Stimulated activated memory B cell treated with anti-CD40 and anti-IgM and Interleukin-4, amounts not matched to agents 10 μg/mL and 1 μg/mL and 100 μg/mL, for 72 hours (primary cell): Measurements from ENCODE around the gene CHAT.
A peak's percentile ranks its signal among the peaks of the same experiment; 100 is the strongest.
"Not testable (repeated sequence)": the region's sequence is repeated elsewhere in the genome, so short reads cannot be mapped to it uniquely, and the experiment has no call there.

Source experiments
- ATAC-seq: fragments of 150-1000 bp; cut with Tn5 transposase; 2 replicates; pipeline ENCODE4 v1.10.0; 2021
- H3K27ac Mint-ChIP-seq: one replicate; pipeline ENCODE4 v1.8.0; 2022; ENCODE audit warnings: mild to moderate bottlenecking, mixed read lengths
- H3K27me3 Mint-ChIP-seq: one replicate; pipeline ENCODE4 v1.8.0; 2022; ENCODE audit warnings: mixed read lengths
- H3K36me3 Mint-ChIP-seq: one replicate; pipeline ENCODE4 v1.8.0; 2022; ENCODE audit warnings: mixed read lengths
- H3K4me1 Mint-ChIP-seq: one replicate; pipeline ENCODE4 v1.8.0; 2022; ENCODE audit warnings: mixed read lengths
- H3K4me3 Mint-ChIP-seq: one replicate; pipeline ENCODE4 v1.8.0; 2022; ENCODE audit warnings: mild to moderate bottlenecking, moderate library complexity, mixed read lengths
- H3K9me3 Mint-ChIP-seq: one replicate; pipeline ENCODE4 v1.8.0; 2022; ENCODE audit warnings: mixed read lengths

Gene CHAT

GRCh38 chr10:49662169-49662830 is 48.5 kb downstream of the CHAT start:
- Mint-ChIP-seq H3K4me3 (no peak overlapping the region), H3K27ac (no peak overlapping the region), H3K36me3 (no peaks in the 10 kb centered on the region), H3K9me3 (peaks cover 10% of the 10 kb centered on the region), H3K27me3 (peaks cover 20% of the 10 kb centered on the region), H3K4me1 (no peaks in the 10 kb centered on the region)
- peak; percentile 10 for ATAC-seq

DNA sequence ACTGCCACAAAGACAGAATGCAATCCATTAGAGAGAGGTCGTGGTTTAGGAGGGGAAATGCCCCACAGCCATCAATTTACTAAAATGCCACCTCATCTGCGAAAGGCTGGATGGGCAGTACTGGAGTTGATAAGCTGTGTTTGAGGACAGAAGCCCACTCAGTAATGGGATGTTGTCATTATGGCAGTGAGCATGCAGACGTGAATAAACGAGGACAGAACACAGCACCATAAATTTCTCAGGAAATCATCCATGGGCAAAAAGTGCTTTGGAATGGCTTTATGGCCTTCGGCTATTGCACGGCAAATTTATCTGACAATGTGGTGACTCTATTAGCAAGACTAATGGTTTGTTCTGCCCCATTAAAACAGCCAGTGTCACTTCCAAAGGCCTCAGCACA is 49.8 kb downstream of the CHAT start:
- Mint-ChIP-seq H3K9me3 (peaks cover 10% of the 10 kb centered on the region), H3K27me3 (peaks cover 20% of the 10 kb centered on the region), H3K4me3 (no peak overlapping the region), H3K4me1 (no peaks in the 10 kb centered on the region), H3K36me3 (no peaks in the 10 kb centered on the region), H3K27ac (no peak overlapping the region)
- no peak for ATAC-seq

GRCh38 chr10:49664006-49664841 is 50.4 kb downstream of the CHAT start:
- Mint-ChIP-seq H3K36me3 (no peaks in the 10 kb centered on the region), H3K27ac (no peak overlapping the region), H3K9me3 (peaks cover 4% of the 10 kb centered on the region), H3K4me1 (no peaks in the 10 kb centered on the region), H3K27me3 (peaks cover 20% of the 10 kb centered on the region), H3K4me3 (no peak overlapping the region)
- no peak for ATAC-seq

GRCh38 chr10:49664842-49665355 is 51.1 kb downstream of the CHAT start:
- H3K4me1 Mint-ChIP-seq, result no peaks in the 10 kb centered on the region
- peaks cover 1% of the 10 kb centered on the region for H3K9me3 Mint-ChIP-seq
- H3K36me3 Mint-ChIP-seq, result no peaks in the 10 kb centered on the region
- no peak for ATAC-seq
- H3K27ac Mint-ChIP-seq, result no peak overlapping the region
- peaks cover 20% of the 10 kb centered on the region for H3K27me3 Mint-ChIP-seq
- no peak overlapping the region for H3K4me3 Mint-ChIP-seq

DNA sequence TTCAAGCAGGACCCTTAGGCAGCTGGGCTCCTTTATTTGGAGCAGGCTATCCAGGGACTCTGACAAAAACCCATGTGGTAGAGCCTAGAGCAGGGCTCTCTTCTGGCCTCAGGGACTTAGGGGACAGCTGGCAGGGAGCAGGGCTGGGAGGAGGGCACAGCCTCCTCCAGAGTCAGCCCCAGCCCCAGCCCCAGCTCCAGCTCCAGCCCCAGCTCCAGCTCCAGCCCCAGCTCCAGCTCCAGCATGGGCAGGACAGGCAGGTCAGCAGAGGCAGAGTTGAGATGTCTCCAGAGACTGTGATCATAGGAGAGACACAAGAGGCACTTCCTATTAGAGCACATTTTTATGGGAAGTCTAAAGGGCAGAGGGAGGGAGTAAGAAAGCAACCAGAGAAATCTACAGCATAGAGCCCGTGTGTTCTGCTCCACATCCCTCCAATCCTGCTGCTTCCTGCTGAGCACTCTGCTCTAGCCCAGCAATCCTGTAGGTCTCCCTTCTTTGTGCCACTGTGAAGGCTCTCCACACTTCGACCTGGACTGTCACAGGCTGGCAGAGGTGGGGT is 52.3 kb downstream of the CHAT start:
- no peak for ATAC-seq
- H3K4me3 Mint-ChIP-seq, result no peak overlapping the region
- no peaks in the 10 kb centered on the region for H3K4me1 Mint-ChIP-seq
- H3K27me3 Mint-ChIP-seq, result peaks cover 28% of the 10 kb centered on the region
- H3K36me3 Mint-ChIP-seq, result no peaks in the 10 kb centered on the region
- H3K27ac Mint-ChIP-seq, result no peak overlapping the region
- H3K9me3 Mint-ChIP-seq, result peaks cover 5% of the 10 kb centered on the region

DNA sequence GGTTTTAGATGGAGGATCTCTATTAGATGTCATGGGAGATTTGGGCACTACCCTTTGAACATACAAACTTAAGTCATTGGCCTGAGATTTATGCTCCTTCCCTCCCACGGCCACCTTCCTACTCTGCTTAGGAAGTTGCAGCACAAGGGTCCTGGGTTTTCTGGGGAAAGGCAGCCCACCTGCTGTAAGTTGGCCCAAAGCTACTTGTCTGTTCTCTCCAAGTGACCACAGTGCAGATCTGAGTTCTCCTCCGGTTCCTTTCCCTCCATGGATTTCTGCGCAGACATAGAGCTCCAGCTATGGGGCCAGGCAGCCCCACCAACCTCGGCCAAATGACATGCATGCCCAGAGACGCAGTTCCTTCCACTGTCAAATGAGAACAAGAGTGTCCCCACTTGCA is 52.8 kb downstream of the CHAT start:
- no peaks in the 10 kb centered on the region for H3K36me3 Mint-ChIP-seq
- H3K9me3 Mint-ChIP-seq, result peaks cover 9% of the 10 kb centered on the region
- no peaks in the 10 kb centered on the region for H3K4me1 Mint-ChIP-seq
- no peak for ATAC-seq
- peaks cover 34% of the 10 kb centered on the region for H3K27me3 Mint-ChIP-seq
- H3K27ac Mint-ChIP-seq, result no peak overlapping the region
- no peak overlapping the region for H3K4me3 Mint-ChIP-seq

DNA sequence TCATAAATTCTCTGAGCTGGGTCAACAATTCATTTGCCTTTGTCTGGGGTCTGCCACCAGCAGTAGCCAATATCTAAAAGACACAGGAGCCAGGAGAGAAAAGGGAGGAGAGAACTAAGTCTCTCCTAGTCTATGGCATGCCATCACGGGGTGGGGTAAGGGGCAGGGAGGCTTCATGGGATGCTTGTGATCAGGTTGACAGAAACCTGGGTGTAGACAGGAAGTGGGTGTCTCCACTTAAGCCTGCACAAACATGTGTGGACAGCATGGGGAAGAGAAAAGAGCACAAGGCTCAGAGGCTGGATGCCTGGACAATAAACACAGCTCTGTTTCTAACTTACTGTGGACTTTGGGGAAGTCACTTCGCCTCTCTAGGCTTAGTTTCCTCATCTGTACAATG is 54.2 kb downstream of the CHAT start:
- H3K36me3 Mint-ChIP-seq, result no peaks in the 10 kb centered on the region
- H3K4me3 Mint-ChIP-seq, result no peak overlapping the region
- H3K9me3 Mint-ChIP-seq, result peaks cover 11% of the 10 kb centered on the region
- peaks cover 45% of the 10 kb centered on the region for H3K27me3 Mint-ChIP-seq
- H3K4me1 Mint-ChIP-seq, result no peaks in the 10 kb centered on the region
- no peak for ATAC-seq
- no peak overlapping the region for H3K27ac Mint-ChIP-seq

DNA sequence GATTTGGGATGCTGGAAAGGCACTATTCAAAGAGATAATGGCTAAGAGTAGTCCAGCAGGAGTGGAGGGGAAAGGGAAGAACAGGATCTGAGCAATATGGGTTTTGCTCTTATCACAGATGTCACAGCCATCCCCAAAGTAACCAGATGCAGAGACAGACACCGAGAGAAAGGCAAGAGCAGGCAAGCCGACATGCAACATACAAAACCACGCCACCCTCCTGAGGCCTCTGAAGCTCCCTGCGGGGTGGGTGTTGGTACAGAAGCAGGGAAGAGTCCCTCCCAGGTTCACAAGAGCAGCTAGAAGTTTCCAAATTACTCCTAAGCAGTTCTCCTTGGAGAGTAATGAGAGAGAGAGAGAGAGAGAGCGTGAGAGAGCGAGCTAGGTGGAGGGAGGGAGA is 54.8 kb downstream of the CHAT start:
- H3K27me3 Mint-ChIP-seq, result peaks cover 47% of the 10 kb centered on the region
- H3K9me3 Mint-ChIP-seq, result peaks cover 11% of the 10 kb centered on the region
- H3K27ac Mint-ChIP-seq, result no peak overlapping the region
- no peak for ATAC-seq
- H3K36me3 Mint-ChIP-seq, result no peaks in the 10 kb centered on the region
- no peaks in the 10 kb centered on the region for H3K4me1 Mint-ChIP-seq
- no peak overlapping the region for H3K4me3 Mint-ChIP-seq

DNA sequence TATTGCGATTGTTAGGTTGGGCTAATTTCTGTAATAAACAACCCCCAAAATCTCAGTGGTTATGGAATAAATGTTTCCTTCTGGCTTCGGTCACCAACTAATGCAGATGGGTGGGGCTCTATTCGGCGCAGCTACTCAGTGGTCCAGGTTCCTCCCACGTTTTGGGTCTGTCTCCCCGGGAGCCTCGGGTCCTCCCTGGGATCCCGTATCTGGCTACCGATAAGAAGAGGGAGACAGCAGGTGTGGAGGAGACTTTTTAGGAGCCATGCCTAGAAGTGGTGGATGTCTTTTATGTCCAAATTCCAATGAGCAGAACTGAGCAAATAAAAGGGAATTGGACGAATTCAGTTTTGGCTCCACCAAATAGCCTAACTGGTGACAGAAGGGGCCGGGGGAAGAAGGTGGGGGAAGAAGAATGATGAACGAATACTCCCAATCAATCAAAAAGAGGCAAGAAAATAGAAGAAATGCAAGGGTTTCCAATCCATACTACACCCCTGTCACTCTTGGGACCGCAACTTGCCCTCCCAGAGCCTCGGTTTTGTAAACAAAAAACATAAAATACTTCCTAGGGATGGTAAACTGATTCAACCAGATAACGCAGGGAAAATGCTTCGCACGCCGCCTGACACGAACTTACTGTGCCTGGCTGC is 65.1 kb downstream of the CHAT start:
- no peak overlapping the region for H3K4me3 Mint-ChIP-seq
- H3K27ac Mint-ChIP-seq, result no peak overlapping the region
- ATAC-seq, result no peak
- peaks cover 72% of the 10 kb centered on the region for H3K27me3 Mint-ChIP-seq
- peaks cover 18% of the 10 kb centered on the region for H3K9me3 Mint-ChIP-seq
- H3K4me1 Mint-ChIP-seq, result no peaks in the 10 kb centered on the region
- no peaks in the 10 kb centered on the region for H3K36me3 Mint-ChIP-seq

DNA sequence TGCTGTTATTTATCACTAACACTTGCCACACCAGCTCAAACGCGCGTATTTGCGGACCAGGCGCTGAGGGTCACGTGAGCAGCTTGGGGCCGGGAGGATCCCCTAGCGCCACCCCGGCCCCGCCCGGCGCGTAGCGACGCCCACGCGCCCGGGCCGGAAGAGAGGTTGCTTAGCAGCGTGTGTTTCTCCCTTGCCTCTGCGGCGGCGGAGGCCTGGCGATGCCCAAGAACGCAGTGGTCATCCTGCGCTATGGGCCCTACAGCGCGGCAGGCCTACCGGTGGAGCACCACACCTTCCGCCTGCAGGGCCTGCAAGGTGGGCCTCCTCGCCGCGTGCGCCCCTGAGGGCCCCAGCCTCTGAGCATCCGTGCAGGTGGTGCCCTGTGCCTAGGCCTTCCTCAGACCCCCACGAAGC is 65.7 kb downstream of the CHAT start, which contains the start of gene C10orf53:
TSS of gene C10orf53 (plus strand) at position 172 of the 414 bp plus-strand sequence. CDS start at position 219, 47 bp downstream.
- Mint-ChIP-seq H3K9me3 (peaks cover 18% of the 10 kb centered on the region), H3K27me3 (peaks cover 66% of the 10 kb centered on the region), H3K4me3 (no peak within 1 kb of the TSS), H3K27ac (no peak within 1 kb of the TSS), H3K36me3 (no peaks in the 10 kb centered on the region), H3K4me1 (no peaks in the 10 kb centered on the region)
- no peak for ATAC-seq

- not testable (repeated sequence) for ATAC-seq, H3K4me3 Mint-ChIP-seq, H3K4me1 Mint-ChIP-seq, H3K36me3 Mint-ChIP-seq, H3K27ac Mint-ChIP-seq
- H3K9me3 Mint-ChIP-seq, result peaks cover 25% of the 10 kb centered on the region
- H3K27me3 Mint-ChIP-seq, result peaks cover 39% of the 10 kb centered on the region
These were observed 68.6 kb downstream of the CHAT start for GRCh38 chr10:49682449-49682848.

DNA sequence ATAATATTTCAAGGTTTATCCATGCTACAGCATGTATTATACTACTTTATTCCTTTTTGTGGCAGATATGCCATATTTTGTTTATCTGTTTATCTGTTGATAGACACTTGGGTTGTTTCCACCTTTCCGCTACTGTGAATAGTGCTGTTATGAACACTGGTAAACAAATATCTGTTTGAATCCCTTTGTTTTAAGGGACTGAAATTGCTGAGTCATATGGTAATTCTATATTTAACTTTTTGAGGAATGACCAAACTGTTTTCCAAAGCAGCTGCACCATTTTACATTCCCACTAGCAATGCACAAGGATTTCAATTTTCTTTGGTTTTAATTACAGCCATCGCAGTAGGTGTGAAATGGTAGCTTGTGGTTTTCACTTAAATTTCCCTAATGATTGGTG is 69.0 kb downstream of the CHAT start:
- H3K9me3 Mint-ChIP-seq, result peaks cover 25% of the 10 kb centered on the region

DNA sequence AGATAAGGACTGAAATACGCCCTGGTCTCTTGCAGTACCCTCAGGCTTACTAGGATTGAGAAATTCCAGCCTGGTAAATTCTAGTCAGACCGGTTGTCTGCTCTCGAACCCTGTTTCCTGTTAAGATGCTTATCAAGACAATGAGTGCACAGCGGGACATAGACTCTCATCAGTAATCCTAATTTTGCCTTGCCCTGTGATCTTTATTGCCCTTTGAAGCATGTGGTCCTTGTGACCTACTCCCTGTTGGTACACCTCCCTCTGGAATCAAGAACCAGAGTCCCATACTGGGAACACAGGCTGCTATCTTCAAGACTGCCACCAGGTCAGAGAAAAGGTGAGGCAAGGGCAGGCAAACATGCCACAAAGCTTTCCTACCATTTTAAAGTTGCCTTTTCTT is 72.8 kb downstream of the CHAT start:
- no peak for ATAC-seq
- no peak overlapping the region for H3K4me3 Mint-ChIP-seq
- no peaks in the 10 kb centered on the region for H3K4me1 Mint-ChIP-seq
- peaks cover 33% of the 10 kb centered on the region for H3K27me3 Mint-ChIP-seq
- peaks cover 18% of the 10 kb centered on the region for H3K9me3 Mint-ChIP-seq
- H3K27ac Mint-ChIP-seq, result no peak overlapping the region
- no peaks in the 10 kb centered on the region for H3K36me3 Mint-ChIP-seq

More for the DNA sequence above, 69.0 kb downstream of the CHAT start:
- ATAC-seq, result no peak
- peaks cover 39% of the 10 kb centered on the region for H3K27me3 Mint-ChIP-seq
- no peak overlapping the region for H3K27ac Mint-ChIP-seq
- no peaks in the 10 kb centered on the region for H3K4me1 Mint-ChIP-seq
- H3K36me3 Mint-ChIP-seq, result no peaks in the 10 kb centered on the region
- no peak overlapping the region for H3K4me3 Mint-ChIP-seq

DNA sequence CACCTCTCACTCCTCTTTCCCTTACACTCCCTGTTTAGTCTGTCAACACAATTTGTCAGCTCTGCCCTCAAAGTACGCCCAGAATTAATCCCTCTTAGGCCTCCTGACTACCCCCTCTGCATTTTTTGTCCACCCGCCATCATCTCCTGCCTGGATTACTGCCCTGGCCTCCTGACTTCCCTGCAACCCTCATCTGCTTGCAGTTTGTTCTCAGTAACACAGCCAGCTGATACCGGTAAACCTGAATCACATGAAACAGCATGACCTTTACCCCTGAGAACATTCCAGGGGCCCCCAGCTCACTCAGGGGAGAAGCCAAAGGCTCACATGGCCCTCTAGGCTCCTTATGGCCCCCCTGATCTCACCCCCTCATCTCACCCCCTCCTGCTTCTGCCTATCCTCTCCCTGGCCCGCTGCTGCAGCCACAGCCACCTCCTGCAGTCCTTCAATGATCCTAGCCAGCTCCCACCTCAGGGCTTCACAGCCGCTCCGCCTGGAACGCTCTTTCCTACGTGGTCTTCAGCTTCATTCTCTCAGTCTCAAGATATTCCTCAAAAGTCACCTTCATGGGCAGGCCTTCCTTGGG is 74.5 kb downstream of the CHAT start:
- H3K36me3 Mint-ChIP-seq, result no peaks in the 10 kb centered on the region
- no peak overlapping the region for H3K27ac Mint-ChIP-seq
- H3K27me3 Mint-ChIP-seq, result peaks cover 42% of the 10 kb centered on the region
- H3K4me1 Mint-ChIP-seq, result no peaks in the 10 kb centered on the region
- no peak for ATAC-seq
- H3K9me3 Mint-ChIP-seq, result peaks cover 13% of the 10 kb centered on the region
- H3K4me3 Mint-ChIP-seq, result no peak overlapping the region

DNA sequence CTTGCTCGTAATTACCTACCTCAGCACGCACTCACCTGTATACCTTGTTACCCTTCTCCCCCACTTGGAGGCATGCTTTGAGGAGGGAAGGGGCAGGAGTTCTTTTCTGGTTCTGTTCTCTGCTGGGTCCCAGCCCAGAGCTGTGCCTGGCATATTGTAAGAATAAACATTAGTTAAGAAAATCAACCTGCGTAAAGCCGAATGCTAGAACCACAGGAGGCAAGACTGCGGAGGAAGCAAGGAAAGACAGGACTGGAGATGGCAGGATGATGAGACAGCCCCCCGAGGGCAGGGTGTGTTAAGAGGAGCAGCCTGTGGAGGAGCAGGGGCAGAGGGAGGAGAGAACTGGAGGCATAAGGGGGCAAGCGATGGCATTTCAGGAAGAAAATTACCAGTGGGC is 75.1 kb downstream of the CHAT start:
- Mint-ChIP-seq H3K4me1 (no peaks in the 10 kb centered on the region), H3K27me3 (peaks cover 42% of the 10 kb centered on the region), H3K36me3 (no peaks in the 10 kb centered on the region), H3K27ac (no peak overlapping the region), H3K9me3 (peaks cover 13% of the 10 kb centered on the region), H3K4me3 (no peak overlapping the region)
- ATAC-seq, result no peak
